GM21515 (cell line): Measurements from ENCODE around the gene WASF3.

Source experiments
- ATAC-seq: cut with Tn5 transposase; IDR thresholded peaks from one replicate; pipeline ENCODE4 v1.9.1; 2021; ENCODE audit not compliant: unreplicated experiment

The WASF3 gene

GRCh38 chr13:26557393-26558073 lies at the start of gene WASF3:
TSS of gene WASF3 (plus strand) at chr13:26557683. CDS start at chr13:26642271, 84,588 bp downstream.
- peak; percentile 97 for ATAC-seq

GRCh38 chr13:26508885-26509284 lies 48.6 kb upstream of the WASF3 start:
- ATAC-seq, result no peak

- no peak for ATAC-seq
Measured at GRCh38 chr13:26509491-26509890, 48.0 kb upstream of the WASF3 start.

GRCh38 chr13:26513931-26514330 lies 43.6 kb upstream of the WASF3 start:
- ATAC-seq, result no peak

- no peak for ATAC-seq
Measured at GRCh38 chr13:26515721-26516120, 41.8 kb upstream of the WASF3 start.

GRCh38 chr13:26517936-26518335 lies 39.5 kb upstream of the WASF3 start:
- no peak for ATAC-seq

- ATAC-seq, result no peak
Measured at GRCh38 chr13:26518451-26518959, 39.0 kb upstream of the WASF3 start.

GRCh38 chr13:26522571-26522970 lies 34.9 kb upstream of the WASF3 start:
- no peak for ATAC-seq

- no peak for ATAC-seq
Measured at GRCh38 chr13:26523007-26523406, 34.5 kb upstream of the WASF3 start.

GRCh38 chr13:26525528-26525927 lies 32.0 kb upstream of the WASF3 start:
- ATAC-seq, result no peak

GRCh38 chr13:26526702-26527216 lies 30.7 kb upstream of the WASF3 start:
- ATAC-seq, result no peak

- no peak for ATAC-seq
Measured at GRCh38 chr13:26528527-26528926, 29.0 kb upstream of the WASF3 start.

GRCh38 chr13:26529441-26529840 lies 28.0 kb upstream of the WASF3 start:
- no peak for ATAC-seq

GRCh38 chr13:26531742-26532141 lies 25.7 kb upstream of the WASF3 start:
- no peak for ATAC-seq

GRCh38 chr13:26534036-26534726 lies 23.3 kb upstream of the WASF3 start:
- no peak for ATAC-seq

- no peak for ATAC-seq
Measured at GRCh38 chr13:26538363-26539317, 18.8 kb upstream of the WASF3 start.

- no peak for ATAC-seq
Measured at GRCh38 chr13:26539738-26540292, 17.7 kb upstream of the WASF3 start.

GRCh38 chr13:26540334-26540733 lies 17.1 kb upstream of the WASF3 start:
- no peak for ATAC-seq

GRCh38 chr13:26541041-26541440 lies 16.4 kb upstream of the WASF3 start:
- ATAC-seq, result no peak

GRCh38 chr13:26541678-26542568 lies 15.6 kb upstream of the WASF3 start:
- no peak for ATAC-seq
